Right ventricle myocardium inferior (tissue), 1 donor: Measurements from ENCODE around the gene TP63. TPM values are rescaled to one million over a fixed set of nuclear protein-coding genes. Genes with fewer than 3 reads are reported as not detected.
A peak's percentile ranks its signal among the peaks of the same experiment; 100 is the strongest.
"Not testable (repeated sequence)": the region's sequence is repeated elsewhere in the genome, so short reads cannot be mapped to it uniquely, and the experiment has no call there.

Source experiments
- ATAC-seq: fragments of 200-7000 bp; cut with Tn5 transposase; one replicate; pipeline ENCODE4 v1.9.1; 2020; ENCODE audit warnings: mild to moderate bottlenecking, moderate library complexity
- DNase-seq: peaks from one replicate; pipeline ENCODE4 v3.0.0; 2021; ENCODE audit errors: missing footprints
- intact Hi-C: fragments of 100-400 bp; cut with DNase I; formaldehyde crosslinking; loops from one replicate; pipeline ENCODE4 v1.11.0; 2022
- total RNA-seq: library from RNA; stranded (reverse); fragmentation: NEBNext Ultra II Directional; extraction: Animal tissue kit (Norgen Biotek cat#: 25700); gene quantifications from one replicate; pipeline ENCODE4 v1.2.1, GENCODE V29; 2021
- donor health status: DM: no; HTN: yes; CAD: no; lungs with severe emphysema.

TP63 gene
- total RNA-seq, 1 donor from 2014 or later: not detected

- no peak for DNase-seq
- no peak for ATAC-seq
- intact Hi-C loops: no loop called here
Observed at GRCh38 chr3:189622629-189623028, 8.6 kb upstream of the TP63 start.

GRCh38 chr3:189624130-189624529, 7.1 kb upstream of the TP63 start:
- ATAC-seq (no peak), DNase-seq (no peak)
- intact Hi-C loops: no loop called here

- no peak for ATAC-seq
- intact Hi-C loops: no loop called here
- no peak for DNase-seq
Observed at GRCh38 chr3:189625071-189625470, 6.1 kb upstream of the TP63 start.

DNA sequence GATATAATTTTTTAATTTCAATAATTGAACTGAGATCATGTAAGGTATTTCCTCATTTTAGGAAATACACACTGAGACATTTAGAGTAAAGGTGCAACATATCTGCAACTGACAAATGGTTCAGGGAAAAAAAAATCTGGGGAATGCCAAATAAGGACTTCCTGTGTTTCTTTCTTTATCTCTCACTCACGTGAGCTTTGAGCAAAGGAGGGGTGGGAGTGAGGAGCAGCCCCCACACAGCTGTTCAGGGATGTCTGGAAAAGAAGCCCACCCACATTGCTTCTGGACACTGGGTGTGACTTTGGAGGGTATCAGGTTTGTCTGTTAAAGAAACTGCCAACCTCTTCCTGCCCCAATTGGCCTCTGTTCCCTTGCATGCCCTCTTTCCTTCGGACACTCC, 5.6 kb upstream of the TP63 start:
- intact Hi-C loops: no loop called here
- no peak for ATAC-seq
- DNase-seq: no peak

GRCh38 chr3:189626286-189626685, 4.9 kb upstream of the TP63 start:
- intact Hi-C loops: no loop called here
- ATAC-seq (no peak), DNase-seq (no peak)

DNA sequence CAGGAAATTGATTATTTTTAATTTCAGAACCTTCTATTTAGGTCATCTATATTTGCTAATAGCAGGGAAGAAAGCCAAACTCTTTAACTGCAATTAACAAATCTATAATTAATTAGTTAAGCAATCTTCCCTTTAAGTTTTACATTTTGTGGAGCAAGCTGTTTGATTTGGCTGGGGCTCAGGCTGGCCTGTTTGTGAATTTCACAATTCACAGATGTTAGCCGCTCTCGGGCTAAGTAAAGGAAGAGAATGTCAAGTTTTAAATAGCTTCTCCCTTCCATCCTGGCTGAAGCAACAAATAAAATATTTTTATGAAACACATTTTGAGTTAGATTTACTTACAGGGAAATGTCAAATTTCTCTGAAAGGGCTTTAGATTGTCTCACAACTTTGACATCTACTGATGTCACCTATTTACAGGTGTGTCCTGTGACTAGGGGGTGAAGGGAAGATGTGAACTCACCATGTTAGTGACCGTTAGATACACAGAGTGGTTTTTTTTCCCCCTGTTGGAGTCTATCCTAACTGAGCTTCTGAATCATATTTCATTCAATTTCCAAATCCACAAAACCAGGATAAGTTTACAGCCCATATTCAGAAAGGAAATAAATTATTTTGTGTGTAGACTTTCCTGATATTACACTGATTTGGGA, 1.3 kb upstream of the TP63 start:
- DNase-seq (peak; percentile 65), ATAC-seq (peak; percentile 64)
- intact Hi-C loops: no loop called here

GRCh38 chr3:189630767-189631372, 319 bp upstream of the TP63 start:
- DNase-seq (no peak), ATAC-seq (no peak)
- intact Hi-C loops: no loop called here

DNA sequence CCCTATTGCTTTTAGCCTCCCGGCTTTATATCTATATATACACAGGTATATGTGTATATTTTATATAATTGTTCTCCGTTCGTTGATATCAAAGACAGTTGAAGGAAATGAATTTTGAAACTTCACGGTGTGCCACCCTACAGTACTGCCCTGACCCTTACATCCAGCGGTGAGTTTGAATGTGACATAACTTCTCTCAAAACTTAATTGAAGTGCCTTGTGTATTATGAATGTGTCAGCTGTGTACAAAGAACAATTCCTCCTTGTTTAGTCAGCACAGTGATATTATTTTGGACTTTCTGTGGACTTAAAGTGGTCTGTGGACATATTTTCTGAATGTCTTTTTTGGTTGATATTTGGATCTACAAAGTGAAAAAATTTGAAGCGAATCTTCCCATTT, 220 bp downstream of the TP63 start:
- intact Hi-C loops: no loop called here
- no peak for ATAC-seq
- DNase-seq: no peak

GRCh38 chr3:189632242-189632641, 1.1 kb downstream of the TP63 start:
- ATAC-seq: no peak
- no peak for DNase-seq
- intact Hi-C loops: no loop called here

- intact Hi-C loops: no loop called here
- no peak for DNase-seq
- no peak for ATAC-seq
Observed at GRCh38 chr3:189635339-189635738, 4.2 kb downstream of the TP63 start.

- no peak for ATAC-seq
- DNase-seq: no peak
- intact Hi-C loops: no loop called here
Observed at GRCh38 chr3:189636048-189636447, 4.9 kb downstream of the TP63 start.

DNA sequence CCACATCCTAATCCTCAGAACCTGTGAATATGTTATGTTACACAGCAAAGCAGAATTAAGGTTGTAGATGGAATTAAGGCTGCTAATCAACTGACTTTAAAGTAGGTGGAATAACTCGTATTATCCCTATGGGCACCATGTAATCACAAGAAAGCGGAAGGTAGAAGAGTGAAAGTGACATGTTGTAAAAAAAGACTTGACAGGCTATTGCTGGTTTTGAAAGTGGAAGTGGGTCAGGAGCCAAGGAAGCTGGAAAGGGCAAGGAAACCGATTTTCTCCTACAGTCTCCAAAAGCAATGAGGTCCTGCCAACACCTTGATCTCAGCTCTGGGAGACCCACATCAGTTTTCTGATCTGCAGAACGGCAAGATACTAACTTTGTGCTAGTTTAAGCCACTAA, 6.6 kb downstream of the TP63 start:
- ATAC-seq (no peak), DNase-seq (no peak)

DNA sequence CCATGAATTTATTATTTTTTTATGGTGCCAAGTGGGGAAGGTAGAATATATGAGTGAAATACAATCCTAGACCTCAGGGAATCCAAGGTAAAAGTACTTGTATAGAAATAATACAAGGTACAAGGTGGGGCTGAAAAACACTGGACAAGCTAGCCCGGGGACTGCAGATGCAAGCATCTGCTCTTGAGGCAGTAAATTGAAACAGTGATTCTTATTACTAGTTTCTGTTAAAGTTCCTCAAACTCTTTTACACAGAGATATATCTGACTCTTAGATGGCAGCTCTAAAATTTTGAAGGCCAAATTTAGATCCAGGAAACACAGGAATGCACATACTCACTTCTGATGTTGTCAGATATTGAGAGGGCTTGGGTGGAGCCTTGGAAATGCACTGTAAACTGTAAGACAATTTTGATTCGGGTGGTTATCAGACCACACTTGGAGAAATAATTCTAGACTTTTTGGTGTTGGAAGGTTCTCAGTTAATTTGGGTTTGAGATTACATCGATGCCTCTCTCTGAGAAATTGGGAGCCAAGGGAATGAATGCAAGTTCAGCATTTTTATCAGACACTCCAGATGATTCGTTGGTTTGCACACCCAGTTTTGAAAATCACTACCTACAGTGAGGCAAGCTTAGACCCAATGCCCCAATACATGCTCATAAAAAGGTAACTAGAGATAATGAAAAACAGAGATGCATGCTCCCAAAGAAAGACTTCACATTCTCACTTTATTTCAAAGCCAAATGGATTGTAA, 7.3 kb downstream of the TP63 start:
- DNase-seq: no peak
- intact Hi-C loops: no loop called here
- ATAC-seq: no peak

More for the DNA sequence above, 6.6 kb downstream of the TP63 start:
- intact Hi-C loops: no loop called here

GRCh38 chr3:189641776-189642175, 10.6 kb downstream of the TP63 start:
- ATAC-seq: no peak
- intact Hi-C loops: no loop called here
- DNase-seq: no peak

- no peak for DNase-seq
- intact Hi-C loops: no loop called here
- no peak for ATAC-seq
Observed at GRCh38 chr3:189646853-189647542, 15.8 kb downstream of the TP63 start.

DNA sequence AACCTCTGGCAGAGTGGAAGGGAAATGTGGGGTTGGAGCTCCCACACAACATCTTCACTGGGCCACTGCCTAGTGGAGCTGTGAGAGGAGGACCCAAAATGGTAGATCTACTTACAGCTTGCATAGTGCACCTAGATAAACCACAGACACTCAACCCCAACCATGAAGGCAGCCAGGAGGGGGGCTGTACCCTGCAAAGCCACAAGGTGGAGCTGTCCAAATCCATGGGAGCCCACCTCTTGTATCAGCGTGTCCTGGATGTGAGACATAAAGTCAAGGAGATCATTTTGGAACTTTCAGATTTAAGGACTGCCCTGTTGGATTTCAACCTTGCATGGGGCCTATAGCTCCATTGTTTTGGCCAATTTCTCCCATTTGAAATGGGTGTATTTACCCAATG, 20.9 kb downstream of the TP63 start:
- intact Hi-C loops: no loop called here
- ATAC-seq (no peak), DNase-seq (no peak)

DNA sequence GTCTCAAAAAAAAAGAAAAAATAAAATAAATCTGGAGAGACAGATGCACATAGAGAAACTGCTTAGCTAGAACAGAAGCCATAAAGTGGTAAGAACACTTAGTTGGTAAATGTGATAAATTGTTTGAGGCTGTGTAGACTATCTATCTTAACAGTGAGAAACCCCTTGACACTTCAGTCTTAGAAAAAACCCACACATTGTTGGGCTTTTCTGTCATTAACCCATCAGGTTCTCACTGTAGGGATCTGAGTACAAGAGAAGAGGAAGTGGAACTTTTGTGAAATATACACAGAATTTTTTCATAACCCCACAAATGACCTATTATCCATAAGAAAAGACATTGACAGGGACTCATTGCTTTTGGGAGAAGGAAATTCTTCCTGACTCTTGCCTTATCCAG, 24.4 kb downstream of the TP63 start:
- DNase-seq (no peak), ATAC-seq (no peak)
- intact Hi-C loops: no loop called here

GRCh38 chr3:189659571-189659970, 28.4 kb downstream of the TP63 start:
- DNase-seq (no peak), ATAC-seq (no peak)
- intact Hi-C loops: no loop called here

GRCh38 chr3:189664311-189664710, 33.1 kb downstream of the TP63 start:
- ATAC-seq: peak; percentile 54
- intact Hi-C loops: no loop called here

DNA sequence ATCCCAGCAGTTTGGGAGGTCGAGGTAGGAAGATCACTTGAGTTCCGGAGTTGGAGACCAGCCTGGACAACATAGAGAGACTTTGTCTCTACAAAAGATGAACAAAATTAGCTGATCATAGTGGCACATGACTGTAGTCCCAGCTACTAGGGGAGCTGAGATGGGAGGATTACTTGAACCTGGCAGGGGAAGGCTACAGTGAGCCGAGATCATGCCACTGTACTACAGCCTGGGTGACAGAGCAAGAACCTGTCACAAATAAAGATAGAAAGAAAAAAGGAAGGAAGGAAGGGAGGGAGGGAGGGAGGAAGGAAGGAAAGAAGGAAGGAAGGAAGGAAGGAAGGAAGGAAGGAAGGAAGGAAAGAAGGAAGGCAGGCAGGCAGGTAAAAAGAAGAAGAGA, 41.2 kb downstream of the TP63 start:
- DNase-seq, intact Hi-C loops, ATAC-seq: not testable (repeated sequence)

More at GRCh38 chr3:189664311-189664710, 33.1 kb downstream of the TP63 start:
- DNase-seq: no peak
